ENCODE results near the gene UPP2. TPM values are rescaled to one million over a fixed set of nuclear protein-coding genes. Genes with fewer than 3 reads are reported as not detected.
A peak's percentile ranks its signal among the peaks of the same experiment; 100 is the strongest.

UPP2 gene
- total and polyA plus RNA-seq, 4 donors, result 0.51 to 9.0 (median 1.3) TPM

- peaks cover 0 to 27% (median 12%) of the 10 kb centered on the region in 4 donors for H3K4me1 ChIP-seq (ENCODE audit: control insufficient read depth in 4 of 4, insufficient read depth in 4 of 4, low read length in 3 of 4)
- H3K27ac ChIP-seq (ENCODE audit: low read depth in 1 of 2, low read length in 2 of 2), result no peak overlapping the region
- H3K27me3 ChIP-seq (ENCODE audit: control insufficient read depth in 4 of 4, insufficient read depth in 4 of 4, low read length in 3 of 4), result no peaks in the 10 kb centered on the region
- WGBS, result 74% methylated on average over 1 of the region's 1 CpG
- DNase-seq (ENCODE audit: low spot score), result no peak
- H3K9ac ChIP-seq (ENCODE audit: low read depth in 1 of 2, low read length in 2 of 2), result peak overlapping the region in 1 of 2 donors; percentile 47
- TF ChIP-seq TAF1 (conservative IDR thresholded peaks at IDR 0.05) (no peak), FOXA2 (IDR thresholded peaks at IDR 0.05) (no peak), REST (IDR thresholded peaks at IDR 0.05) (no peak), YY1 (IDR thresholded peaks at IDR 0.05) (no peak), ZBTB33 (IDR thresholded peaks at IDR 0.05) (no peak), MAX (IDR thresholded peaks at IDR 0.05) (no peak), FOXA1 (IDR thresholded peaks at IDR 0.05) (no peak)
- no peaks in the 10 kb centered on the region for H3K36me3 ChIP-seq (ENCODE audit: control insufficient read depth in 4 of 4, insufficient read depth in 3 of 4, low read depth in 1 of 4, low read length in 3 of 4)
- no peaks in the 10 kb centered on the region for H3K9me3 ChIP-seq (ENCODE audit: control insufficient read depth in 4 of 4, low read length in 3 of 4)
- no peak overlapping the region for H3K4me3 ChIP-seq (ENCODE audit: low read depth in 1 of 3, low read length in 3 of 3)
Observed at GRCh38 chr2:158102446-158102845, 770 bp downstream of the UPP2 start.

- H3K9me3 ChIP-seq (ENCODE audit: control insufficient read depth in 4 of 4, low read length in 3 of 4), result no peaks in the 10 kb centered on the region
- TF ChIP-seq RAD21 (IDR thresholded peaks at IDR 0.05) (no peak), ZBTB33 (IDR thresholded peaks at IDR 0.05) (no peak), NR2F2 (IDR thresholded peaks at IDR 0.05) (no peak), GABPA (IDR thresholded peaks at IDR 0.05 in 1 of 2, conservative IDR thresholded peaks at IDR 0.05 in 1 of 2) (no peak), TAF1 (conservative IDR thresholded peaks at IDR 0.05) (no peak), HNF4A (conservative IDR thresholded peaks at IDR 0.05) (no peak), MAX (IDR thresholded peaks at IDR 0.05) (no peak)
- 73% methylated on average over 3 of the region's 3 CpGs for WGBS
- H3K4me3 ChIP-seq (ENCODE audit: low read depth in 1 of 3, low read length in 3 of 3), result peak overlapping the region in 1 of 3 donors; percentile 18
- no peak for DNase-seq (ENCODE audit: low spot score)
- peak overlapping the region in 1 of 2 donors; percentile 31 for H3K9ac ChIP-seq (ENCODE audit: low read depth in 1 of 2, low read length in 2 of 2)
- no peaks in the 10 kb centered on the region for H3K36me3 ChIP-seq (ENCODE audit: control insufficient read depth in 4 of 4, insufficient read depth in 3 of 4, low read depth in 1 of 4, low read length in 3 of 4)
- H3K27ac ChIP-seq (ENCODE audit: low read depth in 1 of 2, low read length in 2 of 2), result no peak overlapping the region
- H3K4me1 ChIP-seq (ENCODE audit: control insufficient read depth in 4 of 4, insufficient read depth in 4 of 4, low read length in 3 of 4), result peaks cover 0 to 27% (median 12%) of the 10 kb centered on the region in 4 donors
- H3K27me3 ChIP-seq (ENCODE audit: control insufficient read depth in 4 of 4, insufficient read depth in 4 of 4, low read length in 3 of 4), result no peaks in the 10 kb centered on the region
Observed at GRCh38 chr2:158103411-158104012, 1.8 kb downstream of the UPP2 start.
